Upper lobe of right lung (tissue), 1 donor: ENCODE data around the gene CALHM2. TPM values are rescaled to one million over a fixed set of nuclear protein-coding genes. Genes with fewer than 3 reads are reported as not detected.
"Not testable (repeated sequence)": the region's sequence is repeated elsewhere in the genome, so short reads cannot be mapped to it uniquely, and the experiment has no call there.

Experiments
- ATAC-seq: fragments of 200-7000 bp; cut with Tn5 transposase; one replicate; pipeline ENCODE4 v1.9.1; 2020; ENCODE audit warnings: mild to moderate bottlenecking, moderate library complexity
- DNase-seq: peaks from one replicate; pipeline ENCODE4 v3.0.0-alpha.2; 2020
- H3K27ac ChIP-seq: fragments of 200-600 bp; one replicate; pipeline ENCODE4 v1.8.0; 2022
- H3K27me3 ChIP-seq: fragments of 200-600 bp; one replicate; pipeline ENCODE4 v1.8.0; 2022; ENCODE audit warnings: mild to moderate bottlenecking
- H3K36me3 ChIP-seq: fragments of 200-600 bp; one replicate; pipeline ENCODE4 v1.8.0; 2022
- H3K4me1 ChIP-seq: fragments of 200-600 bp; one replicate; pipeline ENCODE4 v1.8.0; 2022
- H3K4me3 ChIP-seq: fragments of 200-600 bp; one replicate; pipeline ENCODE4 v1.8.0; 2022; ENCODE audit warnings: mild to moderate bottlenecking
- H3K9me3 ChIP-seq: fragments of 200-600 bp; one replicate; pipeline ENCODE4 v1.8.0; 2022
- intact Hi-C: fragments of 100-400 bp; cut with DNase I; formaldehyde crosslinking; loops from one replicate; pipeline ENCODE4 v1.11.0; 2022
- total RNA-seq: library from RNA; stranded (reverse); fragmentation: NEBNext Ultra II Directional; extraction: Animal tissue kit (Norgen Biotek cat#: 25700); gene quantifications from one replicate; pipeline ENCODE4 v1.2.1, GENCODE V29; 2021
- TF ChIP-seq, protein P1 (sequence below): fragments of 200-600 bp; IDR thresholded peaks from one replicate; pipeline ENCODE4 v1.8.0; 2022; ENCODE audit warnings: antibody characterized with exemption
- donor health status: DM: no; HTN: yes; CAD: no; lungs with severe emphysema.

CALHM2 gene
- total RNA-seq, 1 donor from 2014 or later = 29.4 TPM

DNA sequence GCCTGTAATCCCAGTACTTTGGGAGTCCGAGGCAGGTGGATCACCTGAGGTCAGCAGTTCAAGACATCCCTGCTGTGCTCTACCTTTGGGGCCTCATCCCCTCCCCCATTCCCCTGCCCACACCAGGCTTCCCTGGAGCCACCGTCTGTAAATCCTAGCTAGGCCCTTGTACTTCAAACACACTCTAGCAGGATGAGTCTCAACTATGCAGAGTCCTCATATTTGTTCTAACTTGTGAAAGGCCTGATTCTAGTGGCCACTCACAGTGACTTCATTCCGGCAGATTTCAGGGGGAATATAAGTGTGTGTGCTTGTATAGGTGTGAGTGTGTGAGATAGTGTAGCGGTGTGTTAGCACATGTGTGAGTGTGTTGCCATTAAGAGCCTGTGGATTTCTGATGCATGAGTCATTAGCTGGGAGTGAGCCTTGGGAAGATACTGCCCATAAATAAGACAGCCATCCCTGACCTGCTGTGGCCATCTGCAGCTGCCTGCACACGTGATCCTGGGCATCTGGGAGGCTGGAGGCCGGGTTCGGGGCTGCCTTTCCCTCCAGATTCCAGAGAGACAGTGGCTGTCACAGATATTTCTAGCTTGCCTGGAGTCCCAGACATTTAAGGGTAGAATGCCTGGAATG lies 39.7 kb upstream of the CALHM2 start:
- Histone ChIP-seq H3K36me3 (no peaks in the 10 kb centered on the region), H3K27me3 (peaks cover 32% of the 10 kb centered on the region), H3K27ac (no peak overlapping the region), H3K4me3 (no peak overlapping the region), H3K4me1 (peaks cover 5% of the 10 kb centered on the region), H3K9me3 (no peaks in the 10 kb centered on the region)
- intact Hi-C loops = no loop called here
- ATAC-seq (peak; percentile 32), DNase-seq (no peak)
- TF ChIP-seq, protein P1, sequence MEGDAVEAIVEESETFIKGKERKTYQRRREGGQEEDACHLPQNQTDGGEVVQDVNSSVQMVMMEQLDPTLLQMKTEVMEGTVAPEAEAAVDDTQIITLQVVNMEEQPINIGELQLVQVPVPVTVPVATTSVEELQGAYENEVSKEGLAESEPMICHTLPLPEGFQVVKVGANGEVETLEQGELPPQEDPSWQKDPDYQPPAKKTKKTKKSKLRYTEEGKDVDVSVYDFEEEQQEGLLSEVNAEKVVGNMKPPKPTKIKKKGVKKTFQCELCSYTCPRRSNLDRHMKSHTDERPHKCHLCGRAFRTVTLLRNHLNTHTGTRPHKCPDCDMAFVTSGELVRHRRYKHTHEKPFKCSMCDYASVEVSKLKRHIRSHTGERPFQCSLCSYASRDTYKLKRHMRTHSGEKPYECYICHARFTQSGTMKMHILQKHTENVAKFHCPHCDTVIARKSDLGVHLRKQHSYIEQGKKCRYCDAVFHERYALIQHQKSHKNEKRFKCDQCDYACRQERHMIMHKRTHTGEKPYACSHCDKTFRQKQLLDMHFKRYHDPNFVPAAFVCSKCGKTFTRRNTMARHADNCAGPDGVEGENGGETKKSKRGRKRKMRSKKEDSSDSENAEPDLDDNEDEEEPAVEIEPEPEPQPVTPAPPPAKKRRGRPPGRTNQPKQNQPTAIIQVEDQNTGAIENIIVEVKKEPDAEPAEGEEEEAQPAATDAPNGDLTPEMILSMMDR = no peak

DNA sequence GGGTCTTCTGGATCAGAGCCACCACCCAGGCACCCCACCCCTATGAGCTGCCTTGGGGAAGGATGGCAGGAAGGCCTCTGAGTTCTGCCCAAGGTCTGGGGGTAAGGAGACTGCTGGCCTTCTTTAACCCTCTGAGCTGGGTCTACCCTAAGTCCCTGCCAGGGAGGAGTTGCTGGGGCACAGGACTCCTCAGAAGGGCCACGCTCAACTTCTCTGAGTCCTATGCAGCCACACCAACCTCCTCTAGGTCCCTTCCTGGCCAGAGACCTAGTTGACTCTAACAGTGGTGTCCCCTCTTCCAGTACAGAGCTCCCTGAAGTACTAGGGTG lies 38.8 kb upstream of the CALHM2 start:
- H3K4me1 ChIP-seq = peaks cover 5% of the 10 kb centered on the region
- no peaks in the 10 kb centered on the region for H3K36me3 ChIP-seq
- TF ChIP-seq, protein P1 = no peak
- DNase-seq (no peak), ATAC-seq (no peak)
- no peaks in the 10 kb centered on the region for H3K9me3 ChIP-seq
- H3K27ac ChIP-seq = no peak overlapping the region
- intact Hi-C loops = no loop called here
- H3K27me3 ChIP-seq = peaks cover 32% of the 10 kb centered on the region
- no peak overlapping the region for H3K4me3 ChIP-seq

DNA sequence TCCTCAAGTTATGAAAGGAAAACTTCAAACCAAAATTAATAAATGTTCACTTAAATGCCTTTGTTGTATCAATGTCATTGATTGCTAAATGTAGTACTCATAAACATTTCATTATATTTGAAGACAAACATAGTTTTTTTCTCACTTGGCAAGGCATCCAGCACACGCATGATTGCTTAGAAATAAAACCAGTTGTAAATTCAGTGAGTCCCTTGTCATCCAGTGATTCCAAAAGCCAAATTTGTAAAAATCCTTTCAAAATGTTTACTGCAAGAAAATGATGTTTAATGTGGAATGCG lies 35.2 kb upstream of the CALHM2 start:
- Histone ChIP-seq H3K4me1 (no peaks in the 10 kb centered on the region), H3K4me3 (no peak overlapping the region), H3K36me3 (no peaks in the 10 kb centered on the region), H3K27me3 (no peaks in the 10 kb centered on the region), H3K9me3 (no peaks in the 10 kb centered on the region), H3K27ac (no peak overlapping the region)
- DNase-seq = no peak
- ATAC-seq = no peak
- TF ChIP-seq, protein P1 = no peak
- intact Hi-C loops = no loop called here

DNA sequence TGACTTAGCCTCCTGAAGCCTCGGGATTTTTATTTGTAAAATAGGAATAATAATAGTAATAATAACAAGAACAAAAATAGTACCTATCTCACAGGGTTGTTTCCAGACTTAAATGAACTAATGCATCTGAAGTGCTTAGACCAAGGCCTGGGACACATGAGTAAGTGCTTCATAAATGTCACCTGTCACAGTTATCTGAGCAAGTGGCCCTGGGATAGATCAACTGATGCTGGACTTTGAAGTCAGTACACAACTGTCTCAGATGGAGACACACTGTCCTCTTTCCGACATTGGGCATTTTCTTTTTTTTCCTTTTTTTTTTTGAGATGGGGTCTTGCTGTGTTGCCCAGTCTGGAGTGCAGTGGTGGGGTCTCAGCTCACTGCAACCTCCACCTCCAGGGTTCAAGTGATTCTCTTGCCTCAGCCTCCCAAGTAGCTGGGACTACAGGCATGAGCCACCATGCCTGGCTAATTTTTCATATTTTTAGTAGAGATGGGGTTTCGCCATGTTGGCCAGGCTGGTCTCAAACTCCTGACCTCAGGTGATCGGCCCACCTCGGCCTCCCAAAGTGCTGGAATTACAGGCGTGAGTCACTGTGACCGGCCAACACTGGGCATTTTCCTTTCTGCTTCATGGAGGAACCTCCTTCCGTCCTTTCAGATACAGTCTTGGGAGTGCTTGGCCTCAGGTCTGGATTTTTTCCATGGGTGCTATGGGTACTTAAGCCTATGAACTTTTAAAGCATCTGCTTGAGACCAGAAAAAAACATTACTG lies 34.7 kb upstream of the CALHM2 start:
- H3K4me3 ChIP-seq, H3K36me3 ChIP-seq, H3K27ac ChIP-seq, intact Hi-C loops, DNase-seq, H3K27me3 ChIP-seq, H3K4me1 ChIP-seq, H3K9me3 ChIP-seq, ATAC-seq: not testable (repeated sequence)

DNA sequence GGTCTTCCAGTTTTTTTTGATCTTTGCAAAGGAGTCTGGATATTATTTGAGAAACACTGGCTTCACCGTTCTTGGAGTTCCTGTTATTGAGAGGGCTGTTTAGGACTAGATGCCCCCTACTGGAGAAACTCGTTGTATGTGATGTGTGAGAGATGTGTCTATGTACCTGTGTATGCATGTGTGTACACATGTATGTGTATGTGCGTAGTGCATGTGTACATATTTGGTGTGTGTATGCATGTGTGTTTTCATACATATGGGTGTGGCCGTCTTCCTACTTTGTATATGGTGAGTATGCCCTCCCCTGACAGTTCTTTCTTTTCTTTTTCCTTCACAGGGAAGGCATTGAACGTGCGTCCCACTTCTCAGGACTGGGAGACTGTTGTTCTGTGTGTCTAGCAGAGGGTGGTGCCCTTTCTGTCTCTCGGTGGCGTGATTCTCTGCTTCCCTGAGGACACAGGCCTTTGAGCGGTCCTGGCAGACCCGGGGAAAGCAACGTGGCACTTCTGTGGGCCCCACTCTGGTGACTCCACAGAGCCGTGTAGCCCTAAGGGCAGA lies 29.9 kb upstream of the CALHM2 start:
- Histone ChIP-seq H3K36me3 (no peaks in the 10 kb centered on the region), H3K27ac (no peak overlapping the region), H3K27me3 (no peaks in the 10 kb centered on the region), H3K4me3 (no peak overlapping the region), H3K9me3 (no peaks in the 10 kb centered on the region), H3K4me1 (no peaks in the 10 kb centered on the region)
- TF ChIP-seq, protein P1 = peak; percentile 72
- intact Hi-C loops = loop anchor here (2.0 kb wide), 1 partner anchor 65 kb away; no protein-coding TSS in a partner anchor
- ATAC-seq (peak; percentile 80), DNase-seq (no peak)

DNA sequence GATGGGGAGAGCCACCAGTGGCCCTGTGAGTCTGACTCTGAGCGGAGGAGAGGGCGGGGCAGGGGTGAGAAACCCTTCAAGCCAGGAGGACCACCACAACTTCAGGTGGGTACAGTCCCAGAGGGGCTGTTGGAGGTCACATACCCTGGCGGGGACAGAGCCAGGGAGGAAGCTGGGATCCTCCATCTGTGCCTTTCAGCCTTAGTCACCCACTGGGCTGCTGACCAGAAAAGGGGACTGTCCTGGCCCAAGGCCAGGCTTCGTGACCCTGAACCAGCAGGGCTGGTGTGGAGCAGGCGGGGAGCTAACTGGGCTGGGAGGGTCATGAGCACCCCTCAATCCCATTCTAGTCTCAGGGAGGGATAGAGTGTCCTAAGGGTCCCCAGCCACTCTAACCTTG lies 28.4 kb upstream of the CALHM2 start:
- H3K27me3 ChIP-seq = no peaks in the 10 kb centered on the region
- H3K9me3 ChIP-seq = no peaks in the 10 kb centered on the region
- no peaks in the 10 kb centered on the region for H3K36me3 ChIP-seq
- no peak for ATAC-seq
- no peak overlapping the region for H3K27ac ChIP-seq
- intact Hi-C loops = no loop called here
- TF ChIP-seq, protein P1 = no peak
- no peak for DNase-seq
- no peak overlapping the region for H3K4me3 ChIP-seq
- no peaks in the 10 kb centered on the region for H3K4me1 ChIP-seq
